Activated CD8-positive, alpha-beta T cell treated with anti-CD3 and anti-CD28 coated beads for 36 hours (primary cell): ENCODE measurements around the gene SHISA6. TPM values are rescaled to one million over a fixed set of nuclear protein-coding genes. Genes with fewer than 3 reads are reported as not detected.

ENCODE experiments used
- ATAC-seq: fragments of 200-7000 bp; cut with Tn5 transposase; one replicate; pipeline ENCODE4 v1.10.0; 2021; ENCODE audit warnings: mild to moderate bottlenecking, moderate library complexity
- CTCF ChIA-PET: fragments of 350-600 bp; sonication (Branson Sonifier 250); formaldehyde crosslinking; loops from one replicate; lab custom pipeline; 2021; ENCODE audit warnings: antibody characterized with exemption; lab: Charles Lee
- POLR2A ChIA-PET: fragments of 350-600 bp; sonication (Branson Sonifier 250); formaldehyde crosslinking; loops from one replicate; lab custom pipeline; 2021; ENCODE audit warnings: antibody characterized with exemption; lab: Charles Lee
- DNase-seq: peaks from one replicate; pipeline ENCODE4 v3.0.0-alpha.2; 2020
- H3K27ac Mint-ChIP-seq: one replicate; pipeline ENCODE4 v1.8.0; 2021; ENCODE audit warnings: mild to moderate bottlenecking, mixed read lengths
- H3K27me3 Mint-ChIP-seq: one replicate; pipeline ENCODE4 v1.8.0; 2021; ENCODE audit warnings: mixed read lengths
- H3K36me3 Mint-ChIP-seq: one replicate; pipeline ENCODE4 v1.8.0; 2021; ENCODE audit warnings: low read depth, mixed read lengths
- H3K4me1 Mint-ChIP-seq: one replicate; pipeline ENCODE4 v1.8.0; 2021; ENCODE audit warnings: low read depth, mixed read lengths
- H3K4me3 Mint-ChIP-seq: one replicate; pipeline ENCODE4 v1.8.0; 2021; ENCODE audit warnings: mild to moderate bottlenecking, moderate library complexity, mixed read lengths
- H3K9me3 Mint-ChIP-seq: one replicate; pipeline ENCODE4 v1.8.0; 2021; ENCODE audit warnings: mixed read lengths
- intact Hi-C: fragments of 100-400 bp; cut with micrococcal nuclease; formaldehyde crosslinking; loops from one replicate; pipeline ENCODE4 v1.10.0; 2022
- total RNA-seq, 2 experiments: library from RNA; stranded (reverse); gene quantifications; one replicate each; pipeline ENCODE4 v1.2.3, GENCODE V29; 2021
- TF ChIP-seq, protein P1 (sequence below): fragments of 200-600 bp; IDR thresholded peaks from one replicate; pipeline ENCODE4 v1.8.0; 2022; ENCODE audit warnings: antibody characterized with exemption, mild to moderate bottlenecking

SHISA6 gene
- total RNA-seq, 2 experiments from 2014 or later, result not detected

DNA sequence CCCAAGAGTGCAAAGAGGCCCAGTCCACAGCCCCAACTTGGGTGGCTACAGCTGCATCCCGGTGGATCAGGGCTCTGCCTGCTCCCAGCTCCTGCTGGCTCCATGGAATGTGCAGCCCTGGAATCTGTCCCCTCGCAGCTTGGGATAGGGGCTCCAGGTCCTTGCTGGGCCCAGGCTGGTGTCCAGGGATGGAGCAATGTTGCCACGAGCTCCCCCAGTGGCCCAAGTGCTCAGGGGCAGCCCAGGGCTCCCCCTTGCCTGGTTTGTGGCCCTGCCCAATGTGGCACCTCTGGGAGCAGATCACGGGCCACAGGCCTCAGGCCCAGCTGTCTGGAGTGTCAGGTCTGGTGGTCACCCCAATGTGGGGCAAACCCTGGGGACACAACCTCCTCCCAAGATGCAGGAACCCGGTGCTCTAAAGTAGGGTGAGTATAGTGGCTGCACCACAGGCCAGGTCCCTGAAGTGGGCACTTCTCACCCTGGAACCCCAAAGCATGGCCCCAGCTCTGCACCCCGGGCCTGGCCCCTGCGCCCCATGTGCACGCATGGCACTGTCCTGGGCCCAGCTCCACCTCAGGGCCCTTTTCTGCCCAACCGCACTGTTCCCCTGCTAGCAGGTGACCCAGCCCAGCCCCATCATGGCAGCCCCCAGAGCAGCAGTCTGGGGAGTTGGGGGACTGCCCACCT is 342.4 kb downstream of the SHISA6 start:
- Mint-ChIP-seq H3K27ac (no peak overlapping the region), H3K36me3 (no peaks in the 10 kb centered on the region), H3K4me3 (no peak overlapping the region), H3K27me3 (no peaks in the 10 kb centered on the region), H3K4me1 (no peaks in the 10 kb centered on the region), H3K9me3 (peaks cover 2% of the 10 kb centered on the region)
- ChIA-PET CTCF (no interaction called here), POLR2A (no interaction called here)
- ATAC-seq, result no peak
- no peak for DNase-seq
- TF ChIP-seq, protein P1, sequence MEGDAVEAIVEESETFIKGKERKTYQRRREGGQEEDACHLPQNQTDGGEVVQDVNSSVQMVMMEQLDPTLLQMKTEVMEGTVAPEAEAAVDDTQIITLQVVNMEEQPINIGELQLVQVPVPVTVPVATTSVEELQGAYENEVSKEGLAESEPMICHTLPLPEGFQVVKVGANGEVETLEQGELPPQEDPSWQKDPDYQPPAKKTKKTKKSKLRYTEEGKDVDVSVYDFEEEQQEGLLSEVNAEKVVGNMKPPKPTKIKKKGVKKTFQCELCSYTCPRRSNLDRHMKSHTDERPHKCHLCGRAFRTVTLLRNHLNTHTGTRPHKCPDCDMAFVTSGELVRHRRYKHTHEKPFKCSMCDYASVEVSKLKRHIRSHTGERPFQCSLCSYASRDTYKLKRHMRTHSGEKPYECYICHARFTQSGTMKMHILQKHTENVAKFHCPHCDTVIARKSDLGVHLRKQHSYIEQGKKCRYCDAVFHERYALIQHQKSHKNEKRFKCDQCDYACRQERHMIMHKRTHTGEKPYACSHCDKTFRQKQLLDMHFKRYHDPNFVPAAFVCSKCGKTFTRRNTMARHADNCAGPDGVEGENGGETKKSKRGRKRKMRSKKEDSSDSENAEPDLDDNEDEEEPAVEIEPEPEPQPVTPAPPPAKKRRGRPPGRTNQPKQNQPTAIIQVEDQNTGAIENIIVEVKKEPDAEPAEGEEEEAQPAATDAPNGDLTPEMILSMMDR, result no peak
- intact Hi-C loops, result loop anchor here (10.0 kb wide), 1 partner anchor 61 kb away; no protein-coding TSS in a partner anchor

DNA sequence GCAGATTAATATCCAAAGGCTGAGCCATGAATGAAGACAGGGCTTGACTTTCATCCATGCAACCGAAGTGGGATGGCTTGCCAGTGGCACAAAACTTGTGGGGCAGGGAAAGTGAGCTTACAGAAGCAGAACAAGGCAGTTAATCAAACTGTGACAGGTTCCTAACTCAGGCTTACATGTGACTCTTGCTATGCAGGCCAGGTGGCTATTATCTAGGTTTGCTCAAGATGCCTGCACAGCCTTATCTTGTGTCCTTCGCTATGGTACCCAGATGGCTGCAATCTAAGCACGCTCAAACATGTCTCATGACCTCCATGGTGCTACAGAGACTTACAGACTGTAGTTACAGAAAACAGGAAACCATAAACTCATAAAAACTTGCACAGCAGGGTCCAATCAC is 348.7 kb downstream of the SHISA6 start:
- DNase-seq (no peak), ATAC-seq (no peak)
- TF ChIP-seq, protein P1, result no peak
- no peaks in the 10 kb centered on the region for H3K9me3 Mint-ChIP-seq
- H3K27ac Mint-ChIP-seq, result no peak overlapping the region
- H3K36me3 Mint-ChIP-seq, result no peaks in the 10 kb centered on the region
- H3K4me3 Mint-ChIP-seq, result no peak overlapping the region
- CTCF ChIA-PET, result no interaction called here
- intact Hi-C loops, result loop anchor here (10.0 kb wide), 1 partner anchor 55 kb away; no protein-coding TSS in a partner anchor
- no peaks in the 10 kb centered on the region for H3K27me3 Mint-ChIP-seq
- no peaks in the 10 kb centered on the region for H3K4me1 Mint-ChIP-seq
- POLR2A ChIA-PET, result no interaction called here

DNA sequence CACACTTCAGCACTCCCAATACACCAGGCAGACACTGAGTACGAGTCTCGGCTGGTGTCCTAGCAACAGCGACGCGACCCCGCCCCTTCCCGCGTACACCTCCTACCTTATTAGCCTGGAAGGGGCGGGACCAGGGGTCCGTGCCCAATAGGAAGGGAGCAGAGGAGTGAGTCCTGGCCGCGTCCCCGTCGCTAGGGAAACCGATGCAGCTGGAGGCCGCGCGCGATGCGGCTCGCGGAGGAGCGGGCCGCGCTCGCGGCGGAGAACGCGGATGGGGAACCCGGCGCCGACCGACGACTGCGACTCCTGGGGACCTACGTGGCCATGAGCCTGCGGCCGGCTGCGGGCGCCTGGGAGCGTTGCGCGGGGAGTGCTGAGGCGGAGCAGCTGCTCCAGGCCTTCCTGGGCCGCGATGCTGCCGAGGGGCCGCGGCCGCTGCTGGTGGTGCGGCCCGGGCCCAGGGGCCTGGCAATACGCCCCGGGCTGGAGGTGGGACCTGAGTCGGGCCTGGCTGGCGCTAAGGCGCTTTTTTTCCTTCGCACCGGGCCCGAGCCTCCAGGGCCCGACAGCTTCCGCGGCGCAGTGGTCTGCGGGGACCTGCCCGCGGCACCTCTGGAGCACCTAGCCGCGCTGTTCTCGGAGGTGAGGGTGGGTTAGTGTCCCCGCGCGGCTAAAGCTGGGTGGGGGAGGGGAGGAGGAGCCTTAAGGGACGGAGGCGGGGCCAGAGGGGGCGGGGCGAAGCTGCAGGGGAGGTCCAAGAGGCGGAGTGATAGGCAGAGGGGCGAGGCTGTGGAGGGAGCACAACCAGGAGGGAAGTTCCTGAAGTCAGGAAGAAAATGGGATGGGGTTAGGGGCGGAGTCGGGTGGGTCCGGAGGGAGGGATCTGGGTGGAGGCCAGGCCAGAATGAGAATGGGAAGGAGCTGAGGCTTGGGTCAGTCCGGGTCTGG is 357.5 kb downstream of the SHISA6 start, which contains the start of gene DNAH9:
Gene DNAH9, plus strand, starts transcription at position 197 of the 948 bp plus-strand sequence. Its CDS starts 29 bp downstream, at position 226.
- intact Hi-C loops, result no loop called here
- ATAC-seq, result no peak
- DNase-seq, result peak; percentile 42
- ChIA-PET POLR2A (no interaction called here), CTCF (no interaction called here)
- Mint-ChIP-seq H3K36me3 (peaks cover 1% of the 10 kb centered on the region), H3K27me3 (peaks cover 13% of the 10 kb centered on the region), H3K9me3 (no peaks in the 10 kb centered on the region), H3K4me3 (no peak within 1 kb of the TSS), H3K27ac (no peak within 1 kb of the TSS), H3K4me1 (no peaks in the 10 kb centered on the region)
- TF ChIP-seq, protein P1, result no peak

DNA sequence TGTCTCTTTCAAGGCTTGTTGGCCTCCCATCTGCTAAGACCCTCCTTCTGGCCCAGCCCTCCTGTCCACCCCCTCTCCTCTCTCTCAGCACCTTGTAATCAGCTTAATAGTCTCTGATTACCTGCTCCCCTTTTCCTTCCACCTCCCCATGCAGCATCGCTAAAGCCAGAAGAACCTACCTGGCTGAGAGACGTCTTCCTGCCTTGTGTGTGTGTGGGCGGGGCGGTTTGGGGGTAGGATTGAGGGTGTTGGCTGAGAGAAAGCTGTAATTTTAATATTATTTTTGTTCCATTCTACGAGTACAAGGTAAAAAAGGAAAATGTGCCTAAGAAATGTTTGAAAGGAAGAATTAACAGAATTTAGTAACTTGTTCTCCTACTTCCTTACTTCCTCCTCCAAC is 360.6 kb downstream of the SHISA6 start:
- intact Hi-C loops, result no loop called here
- no peak overlapping the region for H3K27ac Mint-ChIP-seq
- peaks cover 11% of the 10 kb centered on the region for H3K27me3 Mint-ChIP-seq
- H3K4me3 Mint-ChIP-seq, result no peak overlapping the region
- no peak for ATAC-seq
- H3K9me3 Mint-ChIP-seq, result no peaks in the 10 kb centered on the region
- ChIA-PET POLR2A (no interaction called here), CTCF (no interaction called here)
- TF ChIP-seq, protein P1, result no peak
- no peak for DNase-seq
- peaks cover 1% of the 10 kb centered on the region for H3K36me3 Mint-ChIP-seq
- H3K4me1 Mint-ChIP-seq, result no peaks in the 10 kb centered on the region
